SK-N-SH (cell line): Measurements from ENCODE around the gene CRB1. TPM values are rescaled to one million over a fixed set of nuclear protein-coding genes. Genes with fewer than 3 reads are reported as not detected.

ENCODE experiments used
- CTCF ChIA-PET: fragments of 300-600, 350-600 bp; formaldehyde crosslinking; extraction: SDS; loops from one replicate; lab custom pipeline; 2021; lab: Yijun Ruan, JAX
- POLR2A ChIA-PET: fragments of 350-600 bp; sonication (Branson Sonifier 250); formaldehyde crosslinking; extraction: SDS; loops from one replicate; lab custom pipeline; 2020; ENCODE audit warnings: antibody characterized with exemption, inconsistent platforms; lab: Yijun Ruan, JAX
- DNase-seq: peaks from one replicate; pipeline ENCODE4 v3.0.0; 2012
- H2AFZ ChIP-seq: fragments of 200-600 bp; sonication (generic); 2 replicates; pipeline ENCODE4 v1.8.1; 2016; ENCODE audit warnings: antibody characterized with exemption, mild to moderate bottlenecking, low read depth
- H3F3A ChIP-seq: fragments of 200-600 bp; sonication (generic); replicated peaks from 2 replicates; pipeline ENCODE3; 2016; ENCODE audit warnings: antibody characterized with exemption, mild to moderate bottlenecking; ENCODE audit not compliant: insufficient read depth
- H3K27ac ChIP-seq, 2 experiments: fragments of 200-500 bp in 1 of 2; fragments of 200-600 bp in 1 of 2; sonication (Bioruptor generic) in 1 of 2; sonication (generic), shearing (Covaris generic) in 1 of 2; 2 replicates each; pipeline versions ENCODE4 v1.5.1 to v1.6.1; 2014 to 2016; ENCODE audit warnings: low read depth in 2 of 2, inconsistent platforms in 1 of 2, low read length in 1 of 2, mild to moderate bottlenecking in 1 of 2, mixed read lengths in 1 of 2
- H3K27me3 ChIP-seq: fragments of 200-600 bp; sonication (generic), shearing (Covaris generic); 2 replicates; pipeline ENCODE4 v1.6.1; 2016; ENCODE audit warnings: mixed run types; ENCODE audit not compliant: insufficient read depth
- H3K36me3 ChIP-seq, 2 experiments: fragments of 200-500 bp in 1 of 2; fragments of 200-600 bp in 1 of 2; sonication (Bioruptor generic) in 1 of 2; sonication (generic) in 1 of 2; replicated peaks in 1 of 2; 2 replicates each; pipeline versions ENCODE3 to v1.5.1; 2014 to 2016; ENCODE audit warnings: low read length in 1 of 2, mild to moderate bottlenecking in 1 of 2; ENCODE audit not compliant: insufficient read depth in 2 of 2, control insufficient read depth in 1 of 2
- H3K4me1 ChIP-seq, 2 experiments: fragments of 200-500 bp in 1 of 2; fragments of 200-600 bp in 1 of 2; sonication (Bioruptor generic) in 1 of 2; sonication (generic), shearing (Covaris generic) in 1 of 2; 2 replicates each; pipeline versions ENCODE4 v1.5.1 to v1.6.1; 2014 to 2016; ENCODE audit warnings: low read depth in 1 of 2, low read length in 1 of 2, mixed run types in 1 of 2; ENCODE audit not compliant: insufficient read depth in 2 of 2, control insufficient read depth in 1 of 2
- H3K4me2 ChIP-seq: fragments of 200-600 bp; sonication (generic), shearing (Covaris generic); 2 replicates; pipeline ENCODE4 v1.6.1; 2017; ENCODE audit warnings: mixed run types
- H3K4me3 ChIP-seq, 2 experiments: fragments of 200-500 bp in 1 of 2; fragments of 200-600 bp in 1 of 2; sonication (Bioruptor generic) in 1 of 2; sonication (generic), shearing (Covaris generic) in 1 of 2; 2 replicates each; pipeline versions ENCODE4 v1.5.1 to v1.8.1; 2014 to 2016; ENCODE audit warnings: low read depth in 2 of 2, inconsistent platforms in 1 of 2, low read length in 1 of 2, mild to moderate bottlenecking in 1 of 2, mixed read lengths in 1 of 2, moderate library complexity in 1 of 2
- H3K79me2 ChIP-seq: fragments of 200-600 bp; sonication (generic); 2 replicates; pipeline ENCODE4 v1.8.1; 2017; ENCODE audit warnings: mild to moderate bottlenecking; ENCODE audit not compliant: insufficient read depth
- H3K9ac ChIP-seq: fragments of 200-600 bp; sonication (generic); 2 replicates; pipeline ENCODE4 v1.6.1; 2017; ENCODE audit warnings: mixed run types
- H3K9me2 ChIP-seq: fragments of 200-600 bp; sonication (generic); 2 replicates; pipeline ENCODE4 v1.6.1; 2017; ENCODE audit warnings: mixed run types
- H3K9me3 ChIP-seq: fragments of 200-600 bp; sonication (generic); 2 replicates; pipeline ENCODE4 v1.6.1; 2017; ENCODE audit warnings: mixed run types, mild to moderate bottlenecking, moderate library complexity
- H4K20me1 ChIP-seq: fragments of 200-600 bp; sonication (generic); 2 replicates; pipeline ENCODE4 v1.6.1; 2017; ENCODE audit warnings: mild to moderate bottlenecking, mixed run types; ENCODE audit not compliant: insufficient read depth
- CHD2 ChIP-seq: fragments of 150-350 bp; IDR thresholded peaks from 2 replicates; pipeline ENCODE4 v1.6.1; 2018; ENCODE audit warnings: low read length; ENCODE audit not compliant: partially characterized antibody
- CTCF ChIP-seq: fragments of 200-600 bp; sonication (generic); IDR thresholded peaks from 2 replicates; pipeline ENCODE4 v1.6.1; 2017; ENCODE audit warnings: antibody characterized with exemption, mild to moderate bottlenecking, moderate library complexity
- ELF1 ChIP-seq: IDR thresholded peaks from 2 replicates; pipeline ENCODE4 v1.4.0; 2012
- EZH2phosphoT487 ChIP-seq: fragments of 200-600 bp; sonication (generic); IDR thresholded peaks from 2 replicates; pipeline ENCODE4 v1.6.1; 2017; ENCODE audit warnings: low read depth, mixed run types, mild to moderate bottlenecking, antibody characterized with exemption, moderate library complexity, borderline replicate concordance
- FOXJ3 ChIP-seq: sonication (generic); formaldehyde crosslinking; IDR thresholded peaks from 2 replicates; pipeline ENCODE4 v1.5.1; 2020; ENCODE audit warnings: mild to moderate bottlenecking, missing genetic modification reagents
- IRF3 ChIP-seq: fragments of 150-350 bp; IDR thresholded peaks from 2 replicates; pipeline ENCODE4 v1.6.1; 2016; ENCODE audit warnings: mild to moderate bottlenecking, low read depth, low read length
- MAX ChIP-seq: IDR thresholded peaks from 2 replicates; pipeline ENCODE4 v1.4.0; 2012; ENCODE audit warnings: low read depth
- MEF2A ChIP-seq: IDR thresholded peaks from 2 replicates; pipeline ENCODE4 v1.4.0; 2012; ENCODE audit warnings: low read depth, borderline replicate concordance
- MXI1 ChIP-seq: IDR thresholded peaks from 2 replicates; pipeline ENCODE4 v1.6.1; 2012; ENCODE audit warnings: mild to moderate bottlenecking, low read depth, low read length, improper control_type of control experiment
- NFIC ChIP-seq: IDR thresholded peaks from 2 replicates; pipeline ENCODE4 v1.4.0; 2012; ENCODE audit warnings: borderline replicate concordance
- PBX3 ChIP-seq: IDR thresholded peaks from 2 replicates; pipeline ENCODE4; 2012
- RFX5 ChIP-seq: IDR thresholded peaks from 2 replicates; pipeline ENCODE4 v1.6.1; 2012; ENCODE audit warnings: mild to moderate bottlenecking, improper control_type of control experiment, low read length
- RXRA ChIP-seq: IDR thresholded peaks from 2 replicates; pipeline ENCODE4 v1.4.0; 2012; ENCODE audit warnings: low read depth, mild to moderate bottlenecking, borderline replicate concordance
- TAF1 ChIP-seq: IDR thresholded peaks from 2 replicates; pipeline ENCODE4 v1.6.1; 2012; ENCODE audit warnings: low read depth, mild to moderate bottlenecking, low read length, moderate library complexity, borderline replicate concordance
- TEAD4 ChIP-seq: IDR thresholded peaks from 2 replicates; pipeline ENCODE4 v1.4.0; 2012; ENCODE audit warnings: mild to moderate bottlenecking, borderline replicate concordance; ENCODE audit not compliant: insufficient read depth
- USF2 ChIP-seq: fragments of 150-350 bp; IDR thresholded peaks from 2 replicates; pipeline ENCODE4 v1.6.1; 2017; ENCODE audit warnings: antibody characterized with exemption, low read length, low read depth, borderline replicate concordance
- YY1 ChIP-seq: IDR thresholded peaks from 2 replicates; pipeline ENCODE4 v1.4.0; 2012; ENCODE audit warnings: low read depth, mild to moderate bottlenecking
- ZBTB33 ChIP-seq: IDR thresholded peaks from 2 replicates; pipeline ENCODE4 v1.4.0; 2012; ENCODE audit warnings: low read depth, borderline replicate concordance
- WGBS: methylation state at CpG from one replicate; pipeline ENCODE4 v1.1.6; 2017; ENCODE audit warnings: low lambda C conversion rate; 5-methylcytosine and 5-hydroxymethylcytosine counted together
- polyA plus RNA-seq, 3 experiments: library from polyadenylated mRNA; depleted of rRNA; stranded (reverse); fragments of >200 nt; gene quantifications; 2 replicates each; pipeline ENCODE4 v1.2.3, GENCODE V29; 2012

The CRB1 gene
- polyA plus RNA-seq, 1 of the 3 experiments (the other 2 are of a cell fraction), result 0.13 TPM

- H3K9me3 ChIP-seq, result no peaks in the 10 kb centered on the region
- no peak overlapping the region for H3K27ac ChIP-seq
- H3K79me2 ChIP-seq, result no peaks in the 10 kb centered on the region
- no peak for DNase-seq
- POLR2A ChIA-PET, result no interaction called here
- no peak overlapping the region for H3K4me2 ChIP-seq
- no peak overlapping the region for H2AFZ ChIP-seq
- H3K4me1 ChIP-seq, result no peaks in the 10 kb centered on the region
- CTCF ChIA-PET, result interaction anchor here (1.0 kb wide), 1 partner anchor 13 kb away, joined by 3 read pairs; no protein-coding TSS in a partner anchor
- 75% methylated on average over 2 of the region's 2 CpGs for WGBS
- no peaks in the 10 kb centered on the region for H3K36me3 ChIP-seq
- no peaks in the 10 kb centered on the region for H4K20me1 ChIP-seq
- no peaks in the 10 kb centered on the region for H3K27me3 ChIP-seq
- no peak overlapping the region for H3K9ac ChIP-seq
- TF ChIP-seq EZH2phosphoT487, result no peak
- TF ChIP-seq PBX3, result no peak
- TF ChIP-seq CHD2, result no peak
- TF ChIP-seq USF2, result no peak
- TF ChIP-seq CTCF, result no peak
- no peak for TF ChIP-seq RXRA
- no peak for TF ChIP-seq MEF2A
- no peak for TF ChIP-seq TAF1
- no peak for TF ChIP-seq TEAD4
- TF ChIP-seq MXI1, result no peak
- TF ChIP-seq RFX5, result no peak
- TF ChIP-seq MAX, result no peak
- TF ChIP-seq NFIC, result no peak
- TF ChIP-seq IRF3, result no peak
- TF ChIP-seq FOXJ3, result no peak
- no peak for TF ChIP-seq ZBTB33
- no peak for TF ChIP-seq ELF1
- TF ChIP-seq YY1, result no peak
- no peaks in the 10 kb centered on the region for H3F3A ChIP-seq
- H3K9me2 ChIP-seq, result no peaks in the 10 kb centered on the region
- H3K4me3 ChIP-seq, result no peak overlapping the region
Observed at GRCh38 chr1:197366996-197367395, 98.9 kb downstream of the CRB1 start.
